ENCODE results near the gene LFNG. TPM values are rescaled to one million over a fixed set of nuclear protein-coding genes. Genes with fewer than 3 reads are reported as not detected.
A peak's percentile ranks its signal among the peaks of the same experiment; 100 is the strongest.
"Not testable (repeated sequence)": the region's sequence is repeated elsewhere in the genome, so short reads cannot be mapped to it uniquely, and the experiment has no call there.

LFNG gene
- total RNA-seq, 4 donors from 2014 or later = 105 to 198 (median 150) TPM

DNA sequence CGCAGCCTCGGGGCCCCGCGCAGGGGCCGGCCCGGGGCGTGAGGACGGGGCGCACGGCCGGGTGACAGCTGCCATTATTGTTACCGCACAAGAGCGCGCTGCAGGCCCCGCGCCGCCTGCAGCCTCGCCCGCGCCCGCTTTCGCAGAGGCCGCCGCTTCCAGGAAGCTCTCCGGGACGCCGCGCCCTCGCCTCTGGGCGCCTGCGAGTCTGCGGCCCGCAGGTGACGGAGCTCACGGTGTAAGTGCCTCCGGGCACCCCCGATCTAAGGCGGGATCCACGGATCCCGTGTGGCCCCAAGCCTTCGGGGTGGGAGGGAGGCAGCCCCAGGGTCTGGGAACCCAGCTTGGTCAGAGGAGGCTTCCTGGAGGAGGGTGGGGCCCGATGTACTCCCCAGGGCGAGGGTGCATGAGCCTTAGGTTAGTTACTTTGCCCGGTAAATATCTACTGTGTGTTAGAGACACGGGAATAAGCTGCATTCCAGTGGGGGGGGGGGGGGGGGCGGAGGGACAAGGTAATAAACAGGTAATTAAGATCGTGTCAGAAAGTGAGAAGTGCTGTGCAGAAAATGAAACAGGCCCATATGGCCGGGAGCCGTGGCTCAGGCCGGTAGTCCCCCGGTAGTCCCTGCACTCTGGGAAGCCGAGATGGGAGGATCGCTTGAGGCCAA lies 39.8 kb downstream of the LFNG start:
- no peak for TF ChIP-seq POLR2AphosphoS5 (IDR thresholded peaks at IDR 0.05)
- TF ChIP-seq, protein P1, sequence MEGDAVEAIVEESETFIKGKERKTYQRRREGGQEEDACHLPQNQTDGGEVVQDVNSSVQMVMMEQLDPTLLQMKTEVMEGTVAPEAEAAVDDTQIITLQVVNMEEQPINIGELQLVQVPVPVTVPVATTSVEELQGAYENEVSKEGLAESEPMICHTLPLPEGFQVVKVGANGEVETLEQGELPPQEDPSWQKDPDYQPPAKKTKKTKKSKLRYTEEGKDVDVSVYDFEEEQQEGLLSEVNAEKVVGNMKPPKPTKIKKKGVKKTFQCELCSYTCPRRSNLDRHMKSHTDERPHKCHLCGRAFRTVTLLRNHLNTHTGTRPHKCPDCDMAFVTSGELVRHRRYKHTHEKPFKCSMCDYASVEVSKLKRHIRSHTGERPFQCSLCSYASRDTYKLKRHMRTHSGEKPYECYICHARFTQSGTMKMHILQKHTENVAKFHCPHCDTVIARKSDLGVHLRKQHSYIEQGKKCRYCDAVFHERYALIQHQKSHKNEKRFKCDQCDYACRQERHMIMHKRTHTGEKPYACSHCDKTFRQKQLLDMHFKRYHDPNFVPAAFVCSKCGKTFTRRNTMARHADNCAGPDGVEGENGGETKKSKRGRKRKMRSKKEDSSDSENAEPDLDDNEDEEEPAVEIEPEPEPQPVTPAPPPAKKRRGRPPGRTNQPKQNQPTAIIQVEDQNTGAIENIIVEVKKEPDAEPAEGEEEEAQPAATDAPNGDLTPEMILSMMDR (IDR thresholded peaks at IDR 0.05) = no peak
- TF ChIP-seq POLR2A (IDR thresholded peaks at IDR 0.05) = no peak
- TF ChIP-seq EP300 (IDR thresholded peaks at IDR 0.05) = no peak
- Histone ChIP-seq H3K36me3 (no peaks in the 10 kb centered on the region), H3K27me3 (no peaks in the 10 kb centered on the region), H3K4me3 (peak overlapping the region; percentile 99), H3K27ac (peak overlapping the region; percentile 79), H3K9me3 (no peaks in the 10 kb centered on the region), H3K4me1 (peaks cover 38% of the 10 kb centered on the region)
- WGBS = 23% methylated on average over 11 of the region's 53 CpGs
- DNase-seq (ENCODE audit: low spot score in 2 of 2) = no peak

DNA sequence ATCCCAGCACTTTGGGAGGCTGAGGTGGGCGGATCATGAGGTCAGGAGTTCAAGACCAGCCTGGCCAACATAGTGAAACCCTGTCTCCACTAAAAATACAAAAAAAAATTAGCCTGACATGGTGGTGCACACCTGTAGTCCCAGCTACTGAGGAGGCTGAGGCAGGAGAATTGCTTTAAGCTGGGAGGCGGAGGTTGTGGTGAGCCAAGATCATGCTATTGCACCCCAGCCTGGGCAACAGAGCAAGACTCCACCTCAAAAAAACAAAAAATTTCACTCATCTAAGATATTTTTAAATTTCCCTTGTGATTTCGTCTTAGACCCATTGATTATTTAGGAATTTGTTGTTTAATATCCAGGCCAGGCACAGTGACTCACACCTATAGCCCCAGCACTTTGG lies 44.4 kb downstream of the LFNG start:
- peaks cover 24% of the 10 kb centered on the region for H3K4me1 ChIP-seq
- H3K36me3 ChIP-seq; H3K9me3 ChIP-seq; H3K4me3 ChIP-seq; H3K27ac ChIP-seq; DNase-seq (ENCODE audit: low spot score in 2 of 2); H3K27me3 ChIP-seq: not testable (repeated sequence)
- WGBS = 97% methylated on average over 3 of the region's 3 CpGs

DNA sequence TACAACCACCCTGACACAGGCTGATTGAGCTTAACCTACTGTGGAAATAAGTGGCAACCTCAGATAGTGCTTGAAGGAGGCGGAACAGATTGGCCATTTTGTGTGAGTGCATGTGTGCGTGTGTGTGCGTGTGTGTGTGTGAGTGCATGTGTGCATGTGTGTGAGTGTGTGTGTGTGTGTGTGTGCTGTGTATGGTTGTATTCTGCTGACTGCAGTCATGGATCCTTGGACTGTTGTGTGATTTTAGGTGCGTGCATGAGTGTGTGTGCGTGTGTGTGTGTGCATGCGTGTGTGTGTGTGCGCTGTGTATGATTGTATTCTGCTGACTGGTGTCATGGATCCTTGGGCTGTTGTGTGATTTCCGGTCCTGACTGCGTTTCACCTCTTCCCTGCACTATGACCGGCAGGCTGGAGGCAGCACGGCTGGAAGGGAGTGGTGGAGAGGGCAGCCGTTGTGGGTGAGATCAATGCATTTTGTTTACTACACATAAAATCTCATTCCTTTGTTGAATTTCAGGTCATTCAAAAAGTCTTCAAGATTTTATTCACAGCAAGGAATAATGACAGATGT lies 45.5 kb downstream of the LFNG start:
- H3K4me3 ChIP-seq = no peak overlapping the region
- TF ChIP-seq, protein P1 (IDR thresholded peaks at IDR 0.05) = no peak
- TF ChIP-seq EP300 (IDR thresholded peaks at IDR 0.05) = no peak
- no peak for TF ChIP-seq POLR2A (IDR thresholded peaks at IDR 0.05)
- TF ChIP-seq POLR2AphosphoS5 (IDR thresholded peaks at IDR 0.05) = no peak
- peaks cover 14% of the 10 kb centered on the region for H3K4me1 ChIP-seq
- DNase-seq (ENCODE audit: low spot score in 2 of 2) = no peak
- WGBS = 90% methylated on average over 12 of the region's 12 CpGs
- H3K27me3 ChIP-seq = no peaks in the 10 kb centered on the region
- H3K9me3 ChIP-seq = no peaks in the 10 kb centered on the region
- H3K27ac ChIP-seq = no peak overlapping the region
- peaks cover 5% of the 10 kb centered on the region for H3K36me3 ChIP-seq

DNA sequence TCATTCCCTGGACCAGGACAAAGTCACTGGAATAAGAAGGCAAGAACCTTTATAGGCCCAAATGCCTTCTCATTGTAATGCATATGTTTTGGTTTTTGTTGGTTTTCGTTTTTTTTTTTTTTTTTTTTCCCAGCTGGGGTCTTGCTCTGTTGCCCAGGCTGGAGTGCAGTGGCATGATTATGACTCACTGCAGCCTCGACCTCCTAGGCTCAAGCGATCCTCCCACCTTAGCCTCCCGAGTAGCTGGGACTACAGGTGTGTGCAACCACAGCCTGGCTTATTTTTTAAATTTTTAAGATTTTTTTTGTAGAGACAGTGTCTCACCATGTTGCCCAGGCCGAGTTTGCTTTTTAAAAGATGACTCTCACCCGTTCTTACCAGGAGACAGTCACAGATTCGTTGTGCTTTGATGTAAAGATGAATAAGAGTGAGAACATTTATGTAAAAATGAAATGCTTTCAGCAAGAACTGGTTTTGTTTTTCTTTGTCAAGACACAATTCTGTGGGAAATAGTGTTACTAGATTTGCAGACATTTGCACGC lies 46.8 kb downstream of the LFNG start:
- Histone ChIP-seq H3K4me1 (peaks cover 7% of the 10 kb centered on the region), H3K4me3 (no peak overlapping the region), H3K27me3 (no peaks in the 10 kb centered on the region), H3K9me3 (no peaks in the 10 kb centered on the region), H3K36me3 (peaks cover 5% of the 10 kb centered on the region), H3K27ac (no peak overlapping the region)
- TF ChIP-seq POLR2AphosphoS5 (IDR thresholded peaks at IDR 0.05) = no peak
- no peak for TF ChIP-seq POLR2A (IDR thresholded peaks at IDR 0.05)
- TF ChIP-seq EP300 (IDR thresholded peaks at IDR 0.05) = no peak
- TF ChIP-seq, protein P1 (IDR thresholded peaks at IDR 0.05) = no peak
- 84% methylated on average over 8 of the region's 8 CpGs for WGBS
- DNase-seq (ENCODE audit: low spot score in 2 of 2) = no peak

DNA sequence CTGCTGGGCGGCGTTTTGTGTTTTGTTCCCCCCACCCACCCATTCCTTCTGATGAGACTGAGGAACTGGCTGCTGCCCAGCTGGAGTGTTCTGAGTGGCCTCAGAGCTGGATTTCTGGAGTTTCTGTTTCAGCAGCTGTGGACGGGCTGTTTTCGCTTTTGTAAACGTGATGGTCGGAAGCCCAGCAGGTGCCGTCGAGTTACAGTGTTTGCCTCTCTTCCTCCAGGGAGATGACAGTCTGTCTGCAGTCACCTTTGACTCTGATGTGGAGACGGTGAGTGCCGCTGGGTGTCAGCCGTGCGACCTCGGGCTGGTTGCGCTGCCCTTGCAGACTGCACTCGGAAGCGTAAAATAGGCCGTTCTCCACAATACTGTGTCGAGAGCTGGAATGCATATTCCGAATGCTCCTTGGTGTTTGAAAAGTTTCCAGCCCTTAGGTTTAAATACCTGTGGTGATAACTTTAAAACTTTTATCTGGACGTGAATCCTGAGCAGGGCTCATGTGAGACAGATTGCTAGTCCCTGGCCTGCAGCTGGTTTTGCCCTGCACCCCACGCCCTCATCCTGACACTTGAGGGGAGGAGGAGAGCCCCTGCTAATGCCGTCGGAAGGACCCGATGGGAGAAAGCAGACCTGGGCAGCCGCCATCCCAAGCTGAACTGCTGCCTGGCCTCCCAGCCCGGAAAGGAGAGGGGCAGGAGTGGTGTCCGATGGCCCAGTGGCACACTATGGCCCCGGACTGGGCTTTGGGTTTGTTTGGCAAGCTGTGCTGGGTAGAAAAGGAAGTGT lies 47.5 kb downstream of the LFNG start:
- Histone ChIP-seq H3K27me3 (no peaks in the 10 kb centered on the region), H3K9me3 (no peaks in the 10 kb centered on the region), H3K27ac (no peak overlapping the region), H3K36me3 (peaks cover 10% of the 10 kb centered on the region), H3K4me3 (no peak overlapping the region), H3K4me1 (peaks cover 7% of the 10 kb centered on the region)
- TF ChIP-seq POLR2A (IDR thresholded peaks at IDR 0.05) = no peak
- TF ChIP-seq POLR2AphosphoS5 (IDR thresholded peaks at IDR 0.05) = no peak
- TF ChIP-seq, protein P1 (IDR thresholded peaks at IDR 0.05) = no peak
- no peak for TF ChIP-seq EP300 (IDR thresholded peaks at IDR 0.05)
- WGBS = 86% methylated on average over 26 of the region's 28 CpGs
- DNase-seq (ENCODE audit: low spot score in 2 of 2) = no peak
